ENCODE measurements around the gene CEBPZOS.
"Not testable (repeated sequence)": the region's sequence is repeated elsewhere in the genome, so short reads cannot be mapped to it uniquely, and the experiment has no call there.

CEBPZOS gene

DNA sequence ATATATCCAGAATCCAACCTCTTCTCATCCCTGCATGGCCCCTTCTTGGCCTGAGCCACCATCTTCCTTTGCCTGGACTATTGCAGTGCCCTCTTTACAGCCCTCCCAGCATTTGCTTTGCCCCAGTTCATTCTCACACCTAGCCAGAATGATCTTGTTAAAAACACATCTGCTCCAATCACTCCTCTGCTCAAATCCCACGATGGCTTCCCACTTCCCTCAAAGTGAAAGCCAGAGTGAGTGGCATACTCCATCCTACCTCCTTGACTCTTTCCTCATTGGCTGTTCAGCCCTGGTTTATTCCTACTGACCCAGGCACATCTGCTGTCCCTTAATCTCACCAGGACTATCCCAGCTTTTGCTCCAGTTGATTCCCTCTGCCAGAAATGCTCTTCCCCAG lies 22.6 kb upstream of the CEBPZOS start:
- Mint-ChIP-seq H3K27me3 (no peaks in the 10 kb centered on the region), H3K4me3 (no peak overlapping the region), H3K27ac (ENCODE audit: low read depth) (no peak overlapping the region)

DNA sequence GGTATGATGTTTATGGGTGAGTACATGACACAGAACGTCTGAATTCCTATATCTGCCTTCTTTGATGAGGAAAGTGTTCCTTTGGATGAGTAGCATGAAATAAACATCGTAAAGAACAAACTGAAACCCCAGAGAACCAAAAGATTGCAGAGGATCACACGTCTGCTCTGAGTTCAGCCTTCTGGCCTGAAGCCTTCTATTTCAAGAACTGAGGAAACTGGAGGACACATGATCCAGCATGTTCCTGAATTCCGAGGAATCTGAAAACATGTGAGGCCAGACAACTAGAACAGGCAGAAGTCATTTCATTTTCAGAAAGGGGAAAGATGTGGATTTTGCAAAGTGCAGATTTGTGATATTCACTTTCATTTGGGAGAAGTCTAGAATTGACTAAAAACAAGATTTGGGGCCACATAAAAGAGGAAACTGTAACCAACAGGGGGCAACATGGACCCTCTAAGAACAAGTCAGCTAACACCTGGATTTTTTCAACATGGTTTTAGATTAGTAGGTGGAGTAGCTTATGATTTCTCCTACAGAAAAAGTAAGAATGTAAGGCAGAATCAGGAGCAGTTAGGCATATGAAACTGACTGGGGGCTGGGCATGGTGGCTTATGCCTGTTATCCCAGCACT lies 16.2 kb upstream of the CEBPZOS start:
- DNase-seq (ENCODE audit: low spot score in 2 of 2) (no peak), ATAC-seq (replicated peaks; ENCODE audit: extremely low read depth, poor library complexity, severe bottlenecking) (no peak)
- Mint-ChIP-seq H3K27me3 (peaks cover 18% of the 10 kb centered on the region), H3K36me3 (ENCODE audit: insufficient read depth) (no peaks in the 10 kb centered on the region), H3K9me3 (no peaks in the 10 kb centered on the region), H3K4me1 (no peaks in the 10 kb centered on the region), H3K27ac (ENCODE audit: low read depth) (no peak overlapping the region), H3K4me3 (no peak overlapping the region)

More for the DNA sequence above, 22.6 kb upstream of the CEBPZOS start:
- no peaks in the 10 kb centered on the region for H3K4me1 Mint-ChIP-seq
- no peak for DNase-seq (ENCODE audit: low spot score in 2 of 2)
- no peaks in the 10 kb centered on the region for H3K9me3 Mint-ChIP-seq
- ATAC-seq (replicated peaks; ENCODE audit: extremely low read depth, poor library complexity, severe bottlenecking) = no peak
- H3K36me3 Mint-ChIP-seq (ENCODE audit: insufficient read depth) = peaks cover 1% of the 10 kb centered on the region

DNA sequence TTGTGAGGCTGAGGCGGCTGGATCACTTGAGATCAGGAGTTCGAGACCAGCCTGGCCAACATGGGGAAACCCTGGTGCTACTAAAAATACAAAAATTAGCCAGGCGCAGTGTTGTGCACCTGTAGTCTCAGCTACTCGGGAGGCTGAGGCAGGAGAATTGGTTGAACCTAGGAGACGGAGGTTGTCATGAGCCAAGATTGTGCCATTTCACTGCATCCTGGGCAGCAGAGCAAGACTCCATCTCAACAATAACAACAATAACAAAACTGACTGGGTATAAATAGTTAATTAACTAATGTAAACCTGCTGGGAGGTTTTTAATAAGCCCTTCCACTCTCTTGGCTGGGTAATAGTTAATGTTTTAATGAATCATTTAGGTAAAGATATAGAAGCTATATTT lies 15.7 kb upstream of the CEBPZOS start:
- Mint-ChIP-seq H3K27ac (ENCODE audit: low read depth) (no peak overlapping the region), H3K4me1 (no peaks in the 10 kb centered on the region), H3K9me3 (no peaks in the 10 kb centered on the region), H3K4me3 (no peak overlapping the region), H3K36me3 (ENCODE audit: insufficient read depth) (no peaks in the 10 kb centered on the region), H3K27me3 (peaks cover 18% of the 10 kb centered on the region)
- DNase-seq (ENCODE audit: low spot score in 2 of 2) = no peak
- no peak for ATAC-seq (replicated peaks; ENCODE audit: extremely low read depth, poor library complexity, severe bottlenecking)

DNA sequence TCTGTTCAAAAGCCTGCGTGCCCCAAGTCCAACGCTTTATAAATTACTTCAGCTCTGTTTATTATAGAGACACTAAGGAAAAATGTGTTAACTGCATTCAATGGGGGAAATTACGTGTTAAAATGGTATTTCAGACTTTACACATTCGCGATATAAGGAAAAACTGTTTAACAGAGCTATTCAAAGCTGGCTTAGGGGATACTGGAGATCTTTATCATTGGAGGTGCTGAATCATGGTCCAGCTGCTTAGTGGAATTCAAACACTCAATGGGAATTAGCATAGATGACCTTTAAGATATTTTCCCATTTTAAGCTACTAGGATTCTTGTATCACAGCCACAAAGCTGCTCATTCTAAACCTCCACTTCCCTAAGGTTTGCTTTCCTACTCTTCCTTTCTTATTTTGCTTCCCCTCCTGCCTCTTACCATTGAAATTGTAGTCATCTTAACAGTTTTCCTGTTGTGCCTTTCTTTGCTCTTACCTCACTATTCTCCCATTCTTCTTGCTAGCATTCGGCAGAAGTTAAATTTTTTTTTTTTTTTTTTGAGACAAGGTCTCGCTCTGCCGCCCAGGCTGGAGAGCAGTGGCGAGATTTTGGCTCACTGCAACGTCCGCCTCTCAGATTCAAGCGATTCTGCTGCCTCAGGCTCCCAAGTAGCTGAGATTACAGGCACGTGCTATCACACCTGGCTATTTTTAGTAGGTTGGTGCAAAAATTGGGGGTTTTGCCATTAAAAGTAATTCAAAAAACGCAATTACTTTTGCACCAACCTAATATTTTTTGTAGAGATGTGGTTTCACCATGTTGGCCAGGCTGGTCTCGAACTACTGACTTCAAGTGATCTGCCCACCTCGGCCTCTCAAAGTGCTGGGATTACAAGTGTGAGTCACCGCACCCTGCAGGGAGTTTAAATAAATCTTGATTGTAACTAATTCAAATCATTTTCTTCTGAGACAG lies 14.3 kb upstream of the CEBPZOS start:
- ATAC-seq (replicated peaks; ENCODE audit: extremely low read depth, poor library complexity, severe bottlenecking) = no peak
- H3K36me3 Mint-ChIP-seq (ENCODE audit: insufficient read depth) = no peaks in the 10 kb centered on the region
- H3K4me3 Mint-ChIP-seq = no peak overlapping the region
- H3K27me3 Mint-ChIP-seq = peaks cover 18% of the 10 kb centered on the region
- H3K4me1 Mint-ChIP-seq = no peaks in the 10 kb centered on the region
- no peak for DNase-seq (ENCODE audit: low spot score in 2 of 2)
- H3K9me3 Mint-ChIP-seq = no peaks in the 10 kb centered on the region
- H3K27ac Mint-ChIP-seq (ENCODE audit: low read depth) = no peak overlapping the region

DNA sequence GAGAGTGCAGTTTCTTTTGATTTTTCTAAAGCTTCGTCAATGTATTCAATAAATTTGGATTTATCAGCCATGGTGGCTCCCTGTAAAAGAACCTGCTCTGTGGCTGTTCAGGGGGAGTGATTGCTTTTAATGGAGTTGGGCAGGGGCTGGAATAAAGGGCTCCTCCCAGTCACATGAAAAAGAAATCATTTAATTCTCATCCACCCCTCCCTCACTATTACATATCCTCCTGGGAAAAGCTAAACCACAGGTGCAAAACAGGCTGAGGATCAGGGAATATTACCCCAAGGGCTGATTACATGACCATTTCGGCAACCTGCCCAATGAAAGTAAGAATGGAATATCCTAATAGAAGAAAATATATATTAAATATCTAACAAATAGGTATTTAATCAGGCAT lies 7.7 kb upstream of the CEBPZOS start, which contains the start of gene SULT6B1:
Gene SULT6B1 (minus strand): TSS at position 101 of the 400 bp plus-strand sequence. CDS start 30 bp downstream, at position 71.
- H3K27ac Mint-ChIP-seq (ENCODE audit: low read depth) = no peak within 1 kb of the TSS
- no peaks in the 10 kb centered on the region for H3K4me1 Mint-ChIP-seq
- ATAC-seq (replicated peaks; ENCODE audit: extremely low read depth, poor library complexity, severe bottlenecking) (no peak), DNase-seq (ENCODE audit: low spot score in 2 of 2) (no peak)
- H3K27me3 Mint-ChIP-seq = no peaks in the 10 kb centered on the region
- no peaks in the 10 kb centered on the region for H3K9me3 Mint-ChIP-seq
- no peak within 1 kb of the TSS for H3K4me3 Mint-ChIP-seq
- H3K36me3 Mint-ChIP-seq (ENCODE audit: insufficient read depth) = no peaks in the 10 kb centered on the region

DNA sequence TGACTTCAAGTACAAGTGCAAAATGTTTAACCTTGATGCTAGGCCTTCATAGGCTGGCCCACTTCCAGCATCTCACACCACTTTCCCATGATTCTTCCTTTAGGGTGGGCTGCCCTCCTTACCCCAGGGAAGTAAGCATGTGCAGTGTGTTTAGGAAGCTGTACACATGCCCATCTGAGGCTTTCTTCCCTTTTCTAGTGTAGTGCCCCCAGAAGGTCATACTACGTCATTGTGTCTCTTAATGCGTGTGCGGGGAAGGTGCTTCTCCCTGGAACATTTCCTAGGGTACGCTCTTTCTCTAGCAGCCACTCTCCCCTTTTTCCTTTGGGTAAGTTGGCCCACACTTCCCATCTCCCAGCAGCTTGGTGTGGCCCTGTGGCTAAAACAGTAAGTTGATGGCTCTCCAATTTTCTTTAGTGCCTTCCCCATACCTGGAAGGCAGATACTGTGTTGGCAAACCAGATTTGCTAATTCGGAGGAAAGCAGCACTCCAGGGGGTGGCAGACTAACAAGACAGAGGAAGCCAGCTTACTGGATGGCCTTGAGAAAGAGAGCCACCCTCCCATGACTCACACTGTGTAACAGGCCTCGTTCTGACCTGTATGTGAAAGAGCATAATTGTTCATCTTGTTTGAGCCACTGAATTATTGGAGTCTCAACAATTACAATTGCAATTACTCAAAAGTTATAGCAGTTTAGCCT lies 6.7 kb upstream of the CEBPZOS start:
- no peak for ATAC-seq (replicated peaks; ENCODE audit: extremely low read depth, poor library complexity, severe bottlenecking)
- H3K36me3 Mint-ChIP-seq (ENCODE audit: insufficient read depth) = no peaks in the 10 kb centered on the region
- H3K27ac Mint-ChIP-seq (ENCODE audit: low read depth) = no peak overlapping the region
- H3K4me1 Mint-ChIP-seq = no peaks in the 10 kb centered on the region
- DNase-seq (ENCODE audit: low spot score in 2 of 2) = no peak
- H3K9me3 Mint-ChIP-seq = no peaks in the 10 kb centered on the region
- no peak overlapping the region for H3K4me3 Mint-ChIP-seq
- H3K27me3 Mint-ChIP-seq = no peaks in the 10 kb centered on the region

DNA sequence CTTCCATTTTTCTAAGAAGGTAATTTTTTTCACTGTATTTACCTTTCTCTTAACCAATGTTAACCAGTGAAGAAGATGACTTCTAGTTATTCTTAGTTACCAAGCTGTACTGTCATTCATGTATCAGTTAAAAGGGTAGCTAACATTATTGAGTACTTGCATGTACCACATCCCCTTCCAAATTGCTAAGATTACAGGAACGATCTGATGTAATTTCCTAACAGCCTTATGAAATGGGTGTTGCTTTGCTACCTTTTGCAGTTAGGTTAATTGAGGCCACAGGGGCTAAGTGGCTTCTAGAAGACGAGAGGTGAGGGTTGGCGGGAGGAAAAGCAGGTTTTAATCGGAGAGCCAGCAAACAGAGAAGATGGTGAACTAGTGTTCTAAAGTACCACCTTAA lies 6.0 kb upstream of the CEBPZOS start:
- Mint-ChIP-seq H3K9me3 (no peaks in the 10 kb centered on the region), H3K36me3 (ENCODE audit: insufficient read depth) (no peaks in the 10 kb centered on the region), H3K4me1 (no peaks in the 10 kb centered on the region), H3K4me3 (no peak overlapping the region), H3K27me3 (no peaks in the 10 kb centered on the region), H3K27ac (ENCODE audit: low read depth) (no peak overlapping the region)
- ATAC-seq (replicated peaks; ENCODE audit: extremely low read depth, poor library complexity, severe bottlenecking) (no peak), DNase-seq (ENCODE audit: low spot score in 2 of 2) (no peak)

DNA sequence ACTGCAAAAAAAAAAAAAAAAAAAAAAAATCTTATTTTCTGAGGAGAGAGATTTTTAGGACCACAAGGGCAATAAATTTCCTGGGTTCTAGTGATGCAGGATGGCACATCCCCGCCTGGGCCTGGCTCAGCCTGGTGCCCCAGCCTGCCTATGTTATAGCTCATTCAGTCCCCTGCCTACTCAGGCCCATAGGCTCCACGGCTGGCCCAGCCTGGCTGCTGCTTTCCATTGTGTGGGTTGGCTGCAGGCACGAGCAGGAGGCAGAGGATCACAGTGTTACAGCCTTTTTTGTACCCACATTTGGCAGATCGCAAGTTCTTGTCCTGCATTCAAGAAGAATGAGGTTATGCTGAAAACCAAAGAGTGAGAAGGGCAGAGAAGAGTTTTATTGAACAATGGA lies 5.0 kb upstream of the CEBPZOS start:
- Mint-ChIP-seq H3K4me3 (no peak overlapping the region), H3K4me1 (peaks cover 2% of the 10 kb centered on the region), H3K9me3 (no peaks in the 10 kb centered on the region), H3K27ac (ENCODE audit: low read depth) (no peak overlapping the region), H3K36me3 (ENCODE audit: insufficient read depth) (peaks cover 7% of the 10 kb centered on the region), H3K27me3 (no peaks in the 10 kb centered on the region)
- no peak for DNase-seq (ENCODE audit: low spot score in 2 of 2)
- no peak for ATAC-seq (replicated peaks; ENCODE audit: extremely low read depth, poor library complexity, severe bottlenecking)

DNA sequence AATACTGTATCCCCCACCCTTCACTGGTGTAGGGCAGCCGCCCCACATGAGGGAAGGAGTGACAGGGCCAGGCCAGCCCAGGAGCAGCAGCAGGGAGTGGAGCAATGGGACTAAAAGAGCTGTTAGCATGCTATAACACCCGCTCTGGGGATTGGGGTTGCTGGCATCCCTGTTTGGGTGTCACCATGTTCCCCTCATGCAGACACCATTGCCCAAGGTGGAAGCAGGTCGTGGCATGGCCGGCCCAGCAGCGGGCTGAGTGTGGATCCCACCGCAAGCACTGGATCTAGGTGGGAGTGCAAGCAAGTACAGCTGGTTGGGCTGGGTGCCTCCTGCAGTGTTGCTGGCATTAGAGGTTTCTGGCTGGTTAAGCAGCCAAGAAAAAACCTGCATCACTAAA lies 4.5 kb upstream of the CEBPZOS start:
- H3K27me3 Mint-ChIP-seq = no peaks in the 10 kb centered on the region
- ATAC-seq (replicated peaks; ENCODE audit: extremely low read depth, poor library complexity, severe bottlenecking) (no peak), DNase-seq (ENCODE audit: low spot score in 2 of 2) (no peak)
- no peaks in the 10 kb centered on the region for H3K9me3 Mint-ChIP-seq
- peaks cover 12% of the 10 kb centered on the region for H3K36me3 Mint-ChIP-seq (ENCODE audit: insufficient read depth)
- H3K27ac Mint-ChIP-seq (ENCODE audit: low read depth) = no peak overlapping the region
- H3K4me3 Mint-ChIP-seq = no peak overlapping the region
- H3K4me1 Mint-ChIP-seq = peaks cover 6% of the 10 kb centered on the region

DNA sequence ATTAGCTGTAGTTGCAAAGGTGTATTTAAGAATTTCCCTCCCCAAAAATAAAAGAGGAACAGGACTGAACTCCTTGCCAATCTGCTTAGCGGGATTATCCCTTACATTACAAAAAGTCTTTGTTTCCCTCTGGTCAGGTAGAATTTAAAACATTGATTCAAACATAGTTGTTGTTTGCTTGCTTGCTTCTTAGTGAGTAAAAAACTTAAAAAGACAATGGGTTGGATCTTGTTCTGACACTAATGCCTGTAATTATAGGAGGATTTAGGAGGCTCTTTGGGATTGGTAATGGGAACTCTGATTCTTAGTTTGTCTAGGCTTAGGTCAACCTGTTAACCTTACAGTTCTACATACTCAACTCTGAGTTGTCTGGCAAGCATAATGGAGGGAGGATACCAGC lies 3.7 kb upstream of the CEBPZOS start:
- H3K4me1 Mint-ChIP-seq = peaks cover 12% of the 10 kb centered on the region
- H3K4me3 Mint-ChIP-seq = no peak overlapping the region
- ATAC-seq (replicated peaks; ENCODE audit: extremely low read depth, poor library complexity, severe bottlenecking) = no peak
- H3K36me3 Mint-ChIP-seq (ENCODE audit: insufficient read depth) = peaks cover 15% of the 10 kb centered on the region
- no peak for DNase-seq (ENCODE audit: low spot score in 2 of 2)
- H3K27ac Mint-ChIP-seq (ENCODE audit: low read depth) = no peak overlapping the region
- no peaks in the 10 kb centered on the region for H3K27me3 Mint-ChIP-seq
- no peaks in the 10 kb centered on the region for H3K9me3 Mint-ChIP-seq

DNA sequence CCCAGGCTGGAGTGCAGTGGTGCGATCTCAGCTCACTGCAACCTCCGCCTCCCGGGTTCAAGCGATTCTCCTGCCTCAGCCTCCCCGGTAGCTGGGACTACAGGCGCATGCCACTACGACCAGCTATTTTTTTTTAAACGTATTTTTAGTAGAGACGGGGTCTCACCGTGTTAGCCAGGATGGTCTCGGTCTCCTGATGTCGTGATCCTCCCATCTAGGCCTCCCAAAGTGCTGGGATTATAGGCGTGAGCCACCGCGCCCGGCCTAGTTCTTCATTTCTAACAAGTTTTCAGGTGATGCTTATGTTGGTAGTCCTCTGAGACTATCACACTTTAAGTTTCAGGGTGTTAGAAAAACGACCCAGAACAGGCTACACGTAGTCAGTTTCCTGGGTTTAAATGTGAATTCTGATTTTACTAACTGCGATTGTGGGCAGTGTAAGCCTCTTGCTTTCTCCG lies 405 bp upstream of the CEBPZOS start:
- Mint-ChIP-seq H3K36me3 (ENCODE audit: insufficient read depth) (peaks cover 23% of the 10 kb centered on the region), H3K27ac (ENCODE audit: low read depth) (peak overlapping the region; percentile 96), H3K4me3 (peak overlapping the region; percentile 92), H3K4me1 (peaks cover 18% of the 10 kb centered on the region)
- H3K27me3 Mint-ChIP-seq; ATAC-seq (replicated peaks; ENCODE audit: extremely low read depth, poor library complexity, severe bottlenecking); H3K9me3 Mint-ChIP-seq; DNase-seq (ENCODE audit: low spot score in 2 of 2): not testable (repeated sequence)

DNA sequence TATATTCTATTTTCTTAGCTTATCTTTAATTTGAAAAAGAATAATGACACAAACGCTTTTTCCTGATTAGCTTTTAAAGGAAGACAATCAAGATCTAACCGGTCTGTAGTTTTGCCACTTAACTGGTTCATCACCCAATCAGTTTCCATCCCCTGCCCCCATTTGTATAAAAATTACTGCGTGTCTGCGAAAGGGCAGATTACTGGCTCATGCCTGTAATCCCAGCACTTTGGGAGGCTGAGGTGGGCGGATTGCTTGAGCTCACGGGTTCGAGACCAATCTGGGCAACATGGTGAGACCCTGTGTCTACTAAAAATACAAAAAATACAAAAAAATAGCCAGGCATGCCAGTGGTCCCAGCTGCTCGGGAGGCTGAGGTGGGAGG lies 2.4 kb downstream of the CEBPZOS start:
- Mint-ChIP-seq H3K27ac (ENCODE audit: low read depth) (no peak overlapping the region), H3K9me3 (no peaks in the 10 kb centered on the region), H3K27me3 (no peaks in the 10 kb centered on the region), H3K4me1 (peaks cover 25% of the 10 kb centered on the region), H3K36me3 (ENCODE audit: insufficient read depth) (peaks cover 37% of the 10 kb centered on the region), H3K4me3 (no peak overlapping the region)
- no peak for DNase-seq (ENCODE audit: low spot score in 2 of 2)
- no peak for ATAC-seq (replicated peaks; ENCODE audit: extremely low read depth, poor library complexity, severe bottlenecking)
